Astrocyte (in vitro differentiated cells and primary cell): ENCODE measurements around the gene PRELID3B. TPM values are rescaled to one million over a fixed set of nuclear protein-coding genes. Genes with fewer than 3 reads are reported as not detected.

Source experiments
- DNase-seq: peaks from one replicate; pipeline ENCODE4 v3.0.0-alpha.2; 2010; ENCODE audit warnings: low read depth
- FAIRE-seq: peaks from 2 replicates; lab custom pipeline; 2011; peaks lifted over from hg19 to GRCh38; lab: Jason Lieb, UNC
- H2AFZ ChIP-seq: 2 replicates; pipeline ENCODE4 v1.6.0; 2012; ENCODE audit warnings: low read depth, low read length, inconsistent platforms
- H3K27ac ChIP-seq: 2 replicates; pipeline ENCODE4 v1.5.1; 2011; ENCODE audit warnings: low read depth, low read length, inconsistent platforms
- H3K27me3 ChIP-seq: 2 replicates; pipeline ENCODE4 v1.6.0; 2011; ENCODE audit warnings: low read length, inconsistent platforms; ENCODE audit not compliant: insufficient read depth
- H3K36me3 ChIP-seq: 2 replicates; pipeline ENCODE4 v1.5.1; 2011; ENCODE audit warnings: low read length, inconsistent platforms; ENCODE audit not compliant: insufficient read depth
- H3K4me1 ChIP-seq: 2 replicates; pipeline ENCODE4 v1.5.1; 2011; ENCODE audit warnings: low read length, inconsistent platforms; ENCODE audit not compliant: insufficient read depth
- H3K4me2 ChIP-seq: 2 replicates; pipeline ENCODE4 v1.6.0; 2012; ENCODE audit warnings: low read length, inconsistent platforms
- H3K4me3 ChIP-seq: 2 replicates; pipeline ENCODE4 v1.5.1; 2011; ENCODE audit warnings: low read depth, mild to moderate bottlenecking, low read length, inconsistent platforms; ENCODE audit not compliant: insufficient read depth
- H3K79me2 ChIP-seq: 2 replicates; pipeline ENCODE4 v1.6.0; 2012; ENCODE audit warnings: mild to moderate bottlenecking, low read length, inconsistent platforms; ENCODE audit not compliant: insufficient read depth
- H3K9ac ChIP-seq: 2 replicates; pipeline ENCODE4 v1.6.0; 2012; ENCODE audit warnings: mild to moderate bottlenecking, low read length, inconsistent platforms
- H3K9me3 ChIP-seq: 2 replicates; pipeline ENCODE4 v1.5.1; 2012; ENCODE audit warnings: low read depth, mild to moderate bottlenecking, low read length, inconsistent platforms; ENCODE audit not compliant: insufficient read depth
- H4K20me1 ChIP-seq: 2 replicates; pipeline ENCODE4 v1.6.0; 2012; ENCODE audit warnings: low read length, inconsistent platforms; ENCODE audit not compliant: insufficient read depth
- H3K27ac Mint-ChIP-seq: one replicate; pipeline ENCODE4 v1.8.0; 2021; ENCODE audit warnings: mild to moderate bottlenecking, mixed read lengths; ENCODE audit not compliant: unreplicated experiment
- H3K27me3 Mint-ChIP-seq: one replicate; pipeline ENCODE4 v1.8.0; 2021; ENCODE audit warnings: low read depth, mixed read lengths; ENCODE audit not compliant: unreplicated experiment
- H3K36me3 Mint-ChIP-seq: one replicate; pipeline ENCODE4 v1.8.0; 2021; ENCODE audit warnings: low read depth, mixed read lengths; ENCODE audit not compliant: unreplicated experiment
- H3K4me1 Mint-ChIP-seq: one replicate; pipeline ENCODE4 v1.8.0; 2021; ENCODE audit warnings: low read depth, mixed read lengths; ENCODE audit not compliant: unreplicated experiment
- H3K4me3 Mint-ChIP-seq: one replicate; pipeline ENCODE4 v1.8.0; 2021; ENCODE audit warnings: mild to moderate bottlenecking, moderate library complexity, mixed read lengths; ENCODE audit not compliant: unreplicated experiment
- H3K9me3 Mint-ChIP-seq: one replicate; pipeline ENCODE4 v1.8.0; 2021; ENCODE audit warnings: mild to moderate bottlenecking, mixed read lengths; ENCODE audit not compliant: unreplicated experiment
- EZH2 ChIP-seq: IDR thresholded peaks from 2 replicates; pipeline ENCODE4 v1.6.1; 2012; ENCODE audit warnings: mild to moderate bottlenecking, low read length, inconsistent platforms; ENCODE audit not compliant: insufficient read depth
- total RNA-seq: library from RNA; stranded (reverse); gene quantifications from 2 replicates; pipeline ENCODE4 v1.2.1, GENCODE V29; 2021
- TF ChIP-seq, protein P1 (sequence below): IDR thresholded peaks from 2 replicates; pipeline ENCODE4 v1.5.1; 2011; ENCODE audit warnings: low read depth, mild to moderate bottlenecking, inconsistent platforms, low read length, moderate library complexity; ENCODE audit not compliant: insufficient read depth

Gene PRELID3B
- total RNA-seq, 1 donor from 2014 or later: 68.8 TPM

- Histone ChIP-seq H3K9me3 (no peaks in the 10 kb centered on the region), H3K4me2 (peak overlapping the region; percentile 54), H3K27ac (no peak overlapping the region), H3K79me2 (no peaks in the 10 kb centered on the region), H3K9ac (no peak overlapping the region), H3K36me3 (no peaks in the 10 kb centered on the region), H2AFZ (no peak overlapping the region), H3K4me3 (no peak overlapping the region), H4K20me1 (no peaks in the 10 kb centered on the region), H3K4me1 (peaks cover 41% of the 10 kb centered on the region), H3K27me3 (no peaks in the 10 kb centered on the region)
- Mint-ChIP-seq H3K9me3 (no peaks in the 10 kb centered on the region), H3K36me3 (no peaks in the 10 kb centered on the region), H3K27me3 (no peaks in the 10 kb centered on the region), H3K4me3 (no peak overlapping the region), H3K27ac (no peak overlapping the region), H3K4me1 (peaks cover 34% of the 10 kb centered on the region)
- DNase-seq: no peak
- TF ChIP-seq, protein P1, sequence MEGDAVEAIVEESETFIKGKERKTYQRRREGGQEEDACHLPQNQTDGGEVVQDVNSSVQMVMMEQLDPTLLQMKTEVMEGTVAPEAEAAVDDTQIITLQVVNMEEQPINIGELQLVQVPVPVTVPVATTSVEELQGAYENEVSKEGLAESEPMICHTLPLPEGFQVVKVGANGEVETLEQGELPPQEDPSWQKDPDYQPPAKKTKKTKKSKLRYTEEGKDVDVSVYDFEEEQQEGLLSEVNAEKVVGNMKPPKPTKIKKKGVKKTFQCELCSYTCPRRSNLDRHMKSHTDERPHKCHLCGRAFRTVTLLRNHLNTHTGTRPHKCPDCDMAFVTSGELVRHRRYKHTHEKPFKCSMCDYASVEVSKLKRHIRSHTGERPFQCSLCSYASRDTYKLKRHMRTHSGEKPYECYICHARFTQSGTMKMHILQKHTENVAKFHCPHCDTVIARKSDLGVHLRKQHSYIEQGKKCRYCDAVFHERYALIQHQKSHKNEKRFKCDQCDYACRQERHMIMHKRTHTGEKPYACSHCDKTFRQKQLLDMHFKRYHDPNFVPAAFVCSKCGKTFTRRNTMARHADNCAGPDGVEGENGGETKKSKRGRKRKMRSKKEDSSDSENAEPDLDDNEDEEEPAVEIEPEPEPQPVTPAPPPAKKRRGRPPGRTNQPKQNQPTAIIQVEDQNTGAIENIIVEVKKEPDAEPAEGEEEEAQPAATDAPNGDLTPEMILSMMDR: no peak
- no peak for TF ChIP-seq EZH2
- FAIRE-seq: no peak
Measured at GRCh38 chr20:59014680-59015389, 27.8 kb downstream of the PRELID3B start.

DNA sequence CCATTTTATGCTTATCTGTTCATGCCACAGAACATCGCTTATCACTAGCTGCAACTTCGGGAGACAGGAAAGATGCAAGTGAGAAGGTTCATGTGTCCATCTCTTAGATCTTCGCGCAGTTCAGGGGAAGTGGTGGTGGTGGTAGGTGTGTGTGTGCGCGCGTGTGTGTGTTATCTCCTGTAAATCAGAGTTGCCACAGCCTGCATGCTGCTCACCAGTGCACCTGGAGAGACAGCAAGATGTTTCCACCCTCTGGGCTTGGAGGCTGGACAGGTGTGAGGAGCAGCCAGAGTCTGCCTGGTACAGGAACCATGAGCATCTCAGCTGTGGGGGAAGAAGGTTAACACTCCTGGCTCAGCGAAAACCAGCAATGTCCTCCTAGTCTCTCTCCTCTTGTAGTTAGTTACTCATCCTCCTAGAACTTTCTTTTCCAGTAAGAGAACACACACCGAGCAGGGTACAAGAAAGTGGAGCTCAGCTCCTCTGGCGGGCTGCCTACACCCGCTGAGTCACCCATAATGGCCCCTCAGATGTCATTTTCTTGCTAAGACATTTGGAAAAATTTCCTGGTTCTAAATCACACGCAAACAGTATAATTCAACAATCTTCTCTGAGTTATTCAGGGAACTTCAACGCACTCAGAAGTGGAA, 28.5 kb downstream of the PRELID3B start:
- Mint-ChIP-seq H3K4me1 (peaks cover 34% of the 10 kb centered on the region), H3K27ac (peak overlapping the region; percentile 4), H3K4me3 (no peak overlapping the region), H3K36me3 (no peaks in the 10 kb centered on the region), H3K9me3 (no peaks in the 10 kb centered on the region), H3K27me3 (no peaks in the 10 kb centered on the region)
- Histone ChIP-seq H3K27me3 (no peaks in the 10 kb centered on the region), H2AFZ (peak overlapping the region; percentile 9), H3K4me2 (peak overlapping the region; percentile 54), H3K36me3 (no peaks in the 10 kb centered on the region), H3K79me2 (no peaks in the 10 kb centered on the region), H3K4me1 (peaks cover 41% of the 10 kb centered on the region), H3K9me3 (no peaks in the 10 kb centered on the region), H3K9ac (peak overlapping the region; percentile 28), H3K4me3 (no peak overlapping the region), H3K27ac (peak overlapping the region; percentile 1), H4K20me1 (no peaks in the 10 kb centered on the region)
- TF ChIP-seq, protein P1: no peak
- TF ChIP-seq EZH2: no peak
- DNase-seq: peak; percentile 70
- FAIRE-seq: no peak
